ENCODE measurements around the gene SPNS2.

GRCh38 chr17:4516735-4517134, 18.1 kb downstream of the SPNS2 start:
- TF ChIP-seq CTCF (IDR thresholded peaks at IDR 0.05) (no peak), ZFX (IDR thresholded peaks at IDR 0.05; ENCODE audit: borderline replicate concordance) (no peak)

Measured in 22Rv1 (cell line).